Spleen (tissue), 7 donors: ENCODE measurements around the gene CD36.

Experiments
- CTCF ChIP-seq, 11 experiments: fragments of 200-600 bp in 7 of 11; fragments of 450-650 bp in 4 of 11; sonication (generic) in 4 of 11; IDR thresholded peaks in 8 of 11; conservative IDR thresholded peaks in 3 of 11; 1 replicate in 7 of 11; 2 replicates in 4 of 11; pipeline versions ENCODE4 v1.4.0 to v1.8.0; 2016 to 2021; ENCODE audit warnings: antibody characterized with exemption in 11 of 11, inconsistent platforms in 4 of 11, mild to moderate bottlenecking in 1 of 11
- POLR2AphosphoS5 ChIP-seq, 3 donors: sonication (generic); formaldehyde crosslinking; IDR thresholded peaks; one replicate each; pipeline ENCODE4 v1.5.1; 2017; ENCODE audit warnings: antibody characterized with exemption in 3 of 3
- donor health status: DM: no; HTN: no; CAD: no; lungs with moderate emphysema.
- donor health status: DM: no; HTN: no; CAD: no.
- donor health status: DM: no; HTN: no; CAD: no.

- TF ChIP-seq POLR2AphosphoS5 (IDR thresholded peaks at IDR 0.05) (no peak), CTCF (IDR thresholded peaks at IDR 0.05 in 8 of 11, conservative IDR thresholded peaks at IDR 0.05 in 3 of 11) (no peak)
Observed at GRCh38 chr7:80618096-80618495, 20.3 kb upstream of the CD36 start.
